IMR-90 (cell line): Measurements from ENCODE around the gene NCKAP5L. TPM values are rescaled to one million over a fixed set of nuclear protein-coding genes. Genes with fewer than 3 reads are reported as not detected.
A peak's percentile ranks its signal among the peaks of the same experiment; 100 is the strongest.

Source experiments
- ATAC-seq: fragments of 200-7000 bp; cut with Tn5 transposase; 2 replicates; pipeline ENCODE4 v1.9.1; 2020; ENCODE audit warnings: low read depth, mild to moderate bottlenecking, moderate library complexity
- BruUV-seq: library from RNA; stranded (reverse); fragments of 400-500 nt; replicated peaks from 2 replicates; lab custom pipeline; 2021; lab: Mats Ljungman, UMichigan
- CTCF ChIA-PET: fragments of 300-600 bp; formaldehyde crosslinking; extraction: SDS; loops from one replicate; lab custom pipeline; 2021; ENCODE audit warnings: antibody characterized with exemption; lab: Yijun Ruan, JAX
- POLR2A ChIA-PET: fragments of 300-600 bp; sonication (Branson Sonifier 250); formaldehyde crosslinking; loops from one replicate; lab custom pipeline; 2022; ENCODE audit warnings: antibody characterized with exemption; ENCODE audit not compliant: unreplicated experiment; lab: Charles Lee
- DNase-seq: peaks from one replicate; pipeline ENCODE4 v3.0.0; 2013
- H2AFZ ChIP-seq: replicated peaks from 2 replicates; pipeline ENCODE3; 2013; ENCODE audit warnings: low read length, mild to moderate bottlenecking; ENCODE audit not compliant: poor library complexity
- H2AK5ac ChIP-seq: 2 replicates; pipeline ENCODE4 v1.6.1; 2013; ENCODE audit warnings: low read depth, low read length, inconsistent platforms
- H2AK9ac ChIP-seq: replicated peaks from 2 replicates; pipeline ENCODE3; 2013; ENCODE audit warnings: mild to moderate bottlenecking, low read depth, low read length, moderate library complexity; ENCODE audit not compliant: poor library complexity
- H2BK120ac ChIP-seq: 2 replicates; pipeline ENCODE4 v1.6.1; 2013; ENCODE audit warnings: low read depth, low read length, inconsistent platforms
- H2BK15ac ChIP-seq: 3 replicates; pipeline ENCODE4 v1.6.1; 2013; ENCODE audit warnings: low read depth, low read length, inconsistent platforms
- H2BK20ac ChIP-seq: 2 replicates; pipeline ENCODE4 v1.6.1; 2013; ENCODE audit warnings: low read depth, mild to moderate bottlenecking, inconsistent platforms, low read length, moderate library complexity
- H2BK5ac ChIP-seq: 2 replicates; pipeline ENCODE4 v1.6.1; 2013; ENCODE audit warnings: mild to moderate bottlenecking, low read depth, low read length, inconsistent platforms; ENCODE audit not compliant: poor library complexity, severe bottlenecking
- H3K14ac ChIP-seq: replicated peaks from 2 replicates; pipeline ENCODE4 v1.6.1; 2013; ENCODE audit warnings: low read depth, low read length, inconsistent platforms
- H3K18ac ChIP-seq: 2 replicates; pipeline ENCODE4 v1.6.1; 2013; ENCODE audit warnings: low read depth, low read length, control low read depth
- H3K23ac ChIP-seq: 2 replicates; pipeline ENCODE4 v1.6.1; 2013; ENCODE audit warnings: low read depth, low read length, inconsistent platforms
- H3K27ac ChIP-seq: 2 replicates; pipeline ENCODE4 v1.5.1; 2013; ENCODE audit warnings: mild to moderate bottlenecking, control low read depth, low read length; ENCODE audit not compliant: insufficient read depth
- H3K27me3 ChIP-seq: 2 replicates; pipeline ENCODE4 v1.6.1; 2013; ENCODE audit warnings: low read length; ENCODE audit not compliant: control insufficient read depth, insufficient read depth
- H3K36me3 ChIP-seq: 2 replicates; pipeline ENCODE4 v1.6.1; 2013; ENCODE audit warnings: low read length, mixed read lengths; ENCODE audit not compliant: control insufficient read depth, insufficient read depth
- H3K4ac ChIP-seq: 2 replicates; pipeline ENCODE4 v1.6.1; 2013; ENCODE audit warnings: low read depth, low read length, inconsistent platforms
- H3K4me1 ChIP-seq: 2 replicates; pipeline ENCODE4 v1.6.1; 2013; ENCODE audit warnings: low read length, mixed read lengths; ENCODE audit not compliant: control insufficient read depth, insufficient read depth
- H3K4me2 ChIP-seq: 2 replicates; pipeline ENCODE4 v1.6.1; 2013; ENCODE audit warnings: low read depth, mild to moderate bottlenecking, control low read depth, low read length, moderate library complexity
- H3K4me3 ChIP-seq: 2 replicates; pipeline ENCODE4 v1.5.1; 2013; ENCODE audit warnings: low read depth, mild to moderate bottlenecking, control low read depth, low read length, moderate library complexity; ENCODE audit not compliant: insufficient read depth
- H3K56ac ChIP-seq: 2 replicates; pipeline ENCODE4 v1.6.1; 2013; ENCODE audit warnings: low read length, inconsistent platforms; ENCODE audit not compliant: insufficient read depth; ENCODE audit errors: extremely low read depth
- H3K79me1 ChIP-seq, 2 experiments: 2 replicates each; pipeline ENCODE4 v1.6.1; 2013; ENCODE audit warnings: low read length in 2 of 2, inconsistent platforms in 1 of 2, low read depth in 1 of 2
- H3K9ac ChIP-seq: 2 replicates; pipeline ENCODE4 v1.6.1; 2013; ENCODE audit warnings: low read depth, low read length, control low read depth
- H3K9me1 ChIP-seq: 2 replicates; pipeline ENCODE4 v1.6.1; 2013; ENCODE audit warnings: low read length, inconsistent platforms; ENCODE audit not compliant: insufficient read depth
- H3K9me3 ChIP-seq: 2 replicates; pipeline ENCODE4 v1.6.1; 2013; ENCODE audit warnings: low read length; ENCODE audit not compliant: control insufficient read depth, insufficient read depth
- H4K20me1 ChIP-seq: 2 replicates; pipeline ENCODE4 v1.6.1; 2013; ENCODE audit warnings: low read length, inconsistent platforms; ENCODE audit not compliant: insufficient read depth
- H4K5ac ChIP-seq: 2 replicates; pipeline ENCODE4 v1.6.1; 2013; ENCODE audit warnings: mild to moderate bottlenecking, low read depth, low read length, control low read depth
- H4K8ac ChIP-seq, 2 experiments: 2 replicates each; pipeline ENCODE4 v1.6.1; 2013; ENCODE audit warnings: low read depth in 2 of 2, low read length in 2 of 2, control low read depth in 1 of 2, inconsistent platforms in 1 of 2
- H4K91ac ChIP-seq: 2 replicates; pipeline ENCODE4 v1.6.1; 2013; ENCODE audit warnings: low read depth, low read length, inconsistent platforms; ENCODE audit not compliant: insufficient read depth
- FOS ChIP-seq: fragments of 150-350 bp; IDR thresholded peaks from 2 replicates; pipeline ENCODE4 v1.6.1; 2016; ENCODE audit warnings: low read depth, low read length
- MAFK ChIP-seq: IDR thresholded peaks from 2 replicates; pipeline ENCODE4 v1.6.1; 2012; ENCODE audit warnings: low read depth, low read length, improper control_type of control experiment
- MAZ ChIP-seq: IDR thresholded peaks from 2 replicates; pipeline ENCODE4 v1.6.1; 2012; ENCODE audit warnings: low read depth, mild to moderate bottlenecking, low read length, improper control_type of control experiment, moderate library complexity, borderline replicate concordance
- MXI1 ChIP-seq: IDR thresholded peaks from 2 replicates; pipeline ENCODE4 v1.6.1; 2012; ENCODE audit warnings: low read depth, mild to moderate bottlenecking, low read length, moderate library complexity, borderline replicate concordance
- NFE2L2 ChIP-seq: fragments of 150-350 bp; IDR thresholded peaks from 2 replicates; pipeline ENCODE4 v1.6.1; 2016; ENCODE audit warnings: low read depth, mild to moderate bottlenecking, low read length
- POLR2A ChIP-seq: IDR thresholded peaks from 2 replicates; pipeline ENCODE4 v1.6.1; 2012; ENCODE audit warnings: mild to moderate bottlenecking, low read depth, low read length
- RAD21 ChIP-seq: IDR thresholded peaks from 2 replicates; pipeline ENCODE4 v1.6.1; 2012; ENCODE audit warnings: low read length, improper control_type of control experiment
- RFX5 ChIP-seq: IDR thresholded peaks from 2 replicates; pipeline ENCODE4 v1.8.0; 2012; ENCODE audit warnings: low read depth, mild to moderate bottlenecking, low read length, moderate library complexity
- WGBS, 2 experiments: methylation state at CpG; one replicate each; pipeline versions ENCODE4 v1.1.5 to v1.1.7; 2013; ENCODE audit warnings: missing lambda C conversion rate in 2 of 2; ENCODE audit not compliant: insufficient read length in 1 of 2; ENCODE audit errors: extremely low coverage in 2 of 2; 5-methylcytosine and 5-hydroxymethylcytosine counted together
- dilution Hi-C: fragments of 300-500 bp; cut with HindIII; formaldehyde crosslinking; loops from one replicate; pipeline ENCODE4 v1.14.3; 2018; ENCODE audit warnings: low sequenced_read_pairs; ENCODE audit not compliant: unreplicated experiment
- in situ Hi-C: fragments of 300-500 bp; cut with MboI; formaldehyde crosslinking; loops from 3 replicates; pipeline ENCODE4 v1.14.3; 2019; ENCODE audit warnings: low sequenced_read_pairs, inconsistent platforms, mixed read lengths
- intact Hi-C: fragments of 100-400 bp; cut with micrococcal nuclease; formaldehyde crosslinking; loops from 2 replicates; pipeline ENCODE4 v1.10.0; 2022
- polyA plus RNA-seq, 3 experiments: library from polyadenylated mRNA; depleted of rRNA; stranded (reverse); fragments of >200 nt; gene quantifications; 2 replicates each; pipeline ENCODE4 v1.2.3, GENCODE V29; 2012; ENCODE audit warnings: low replicate concordance in 1 of 3
- total RNA-seq: library from RNA; depleted of rRNA; stranded (reverse); fragments of >200 nt; gene quantifications from 2 replicates; pipeline ENCODE4 v1.2.3, GENCODE V29; 2012

NCKAP5L gene
- total and polyA plus RNA-seq, 2 of the 4 experiments (the other 2 are of a cell fraction) = 6.1 to 14.4 TPM

DNA sequence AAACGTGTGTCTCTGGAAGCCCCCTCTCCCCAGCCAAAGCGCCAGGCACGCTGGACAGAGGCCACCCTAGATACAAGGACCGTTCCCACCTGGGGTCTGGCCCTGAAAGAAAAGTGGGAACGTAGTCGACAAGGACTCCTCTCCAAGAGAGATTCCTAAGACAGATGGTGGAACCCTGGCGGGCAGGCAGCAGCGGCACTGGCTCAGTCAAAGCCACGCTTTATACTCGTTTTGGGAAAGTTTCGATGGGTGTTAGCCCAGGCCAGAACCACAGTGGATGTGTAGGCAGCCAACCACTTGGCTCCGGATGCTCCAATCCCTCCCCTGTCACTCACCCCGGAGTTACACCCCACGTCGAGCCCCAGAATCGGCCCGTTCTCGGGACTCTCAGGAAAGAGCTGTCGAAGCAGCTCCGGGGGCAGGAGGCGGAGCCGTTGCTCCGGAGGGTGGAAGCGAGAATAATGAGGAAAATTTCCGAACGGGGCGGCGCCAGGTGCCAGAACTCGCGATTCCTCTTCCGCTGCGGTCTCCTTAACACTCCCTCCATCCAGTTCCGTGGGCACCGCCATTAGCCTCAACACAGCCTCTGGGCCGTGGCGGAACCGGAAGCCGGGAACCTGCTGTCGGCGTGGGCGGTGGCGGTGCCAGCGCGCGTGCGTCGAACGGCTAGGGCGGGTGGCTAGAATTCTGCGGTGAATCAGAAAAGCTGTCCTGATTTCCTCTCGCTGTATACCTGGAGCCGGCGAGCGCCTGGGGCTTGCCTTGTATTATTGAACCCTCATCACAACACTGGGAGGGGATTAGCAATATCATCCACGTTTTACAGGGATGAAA, 14.5 kb upstream of the NCKAP5L start, which contains the start of gene BCDIN3D:
Gene BCDIN3D, minus strand, starts transcription at position 588 of the 834 bp plus-strand sequence. Its CDS starts 19 bp downstream, at position 569.
- dilution Hi-C loops = no loop called here
- peak within 1 kb of the TSS; percentile 92 for H3K9ac ChIP-seq
- DNase-seq = peak; percentile 91

More for the DNA sequence above, 14.5 kb upstream of the NCKAP5L start, which contains the start of gene BCDIN3D:
- no peaks in the 10 kb centered on the region for H3K9me3 ChIP-seq
- ChIA-PET POLR2A (interaction anchor here (0.5 to 1.3 kb wide), 3 partner anchors 9 to 135 kb away, joined by 4 to 5 read pairs (median 4); partner anchors contain the start of gene TMBIM6), CTCF (interaction anchor here (1.0 kb wide), 1 partner anchor 57 kb away, joined by 3 read pairs; no protein-coding TSS in a partner anchor)
- peak within 1 kb of the TSS; percentile 90 for H2AK9ac ChIP-seq
- H3K14ac ChIP-seq = peak within 1 kb of the TSS; percentile 97
- H2BK20ac ChIP-seq = no peak within 1 kb of the TSS
- peaks cover 5% of the 10 kb centered on the region for H3K4me1 ChIP-seq
- peak within 1 kb of the TSS; percentile 86 for H3K56ac ChIP-seq
- H2AFZ ChIP-seq = peak within 1 kb of the TSS; percentile 84
- ATAC-seq = peak; percentile 96
- no peak; the same call in 1 of the 2 replicates for TF ChIP-seq MAZ
- no peak for TF ChIP-seq MAFK
- no peak for TF ChIP-seq FOS
- no peak for TF ChIP-seq RAD21
- no peak for TF ChIP-seq RFX5
- TF ChIP-seq MXI1 = peak; percentile 62; the same call in 1 of the 2 replicates
- no peak for TF ChIP-seq NFE2L2
- TF ChIP-seq POLR2A = peak; percentile 83
- H4K20me1 ChIP-seq = no peaks in the 10 kb centered on the region
- intact Hi-C loops = no loop called here
- H3K23ac ChIP-seq = peak within 1 kb of the TSS; percentile 89
- H2AK5ac ChIP-seq = peak within 1 kb of the TSS; percentile 93
- TSS peak; percentile 45 for BruUV-seq
- peak within 1 kb of the TSS; percentile 51 for H3K18ac ChIP-seq
- peak within 1 kb of the TSS; percentile 81 for H3K27ac ChIP-seq
- peak within 1 kb of the TSS; percentile 97 to 98 for H4K8ac ChIP-seq
- H3K4me2 ChIP-seq = peak within 1 kb of the TSS; percentile 99
- peaks cover 2% of the 10 kb centered on the region; the same call in 1 of the 2 replicates for H3K36me3 ChIP-seq
- peaks cover 6% of the 10 kb centered on the region; the same call in 1 of the 2 replicates for H3K27me3 ChIP-seq
- in situ Hi-C loops = no loop called here
- peaks cover 6 to 39% of the 10 kb centered on the region in 2 experiments; a peak in 3 of 4 replicates for H3K79me1 ChIP-seq
- peak within 1 kb of the TSS; percentile 68 for H4K91ac ChIP-seq
- peak within 1 kb of the TSS; percentile 22; the same call in 1 of the 3 replicates for H2BK15ac ChIP-seq
- peak within 1 kb of the TSS; percentile 71 for H3K4me3 ChIP-seq
- WGBS, 2 experiments = 4% methylated on average over 9 of the region's 55 CpGs; no CpG with 5 or more reads in 1 of the 2 experiments
- H3K4ac ChIP-seq = peak within 1 kb of the TSS; percentile 86
- peak within 1 kb of the TSS; percentile 65 for H2BK120ac ChIP-seq
- H4K5ac ChIP-seq = peak within 1 kb of the TSS; percentile 71
- H3K9me1 ChIP-seq = peaks cover 3% of the 10 kb centered on the region; the same call in 1 of the 2 replicates
- peak within 1 kb of the TSS; percentile 77 for H2BK5ac ChIP-seq
